Glutamatergic neuron (in vitro differentiated cells): ENCODE measurements around the gene ZNF175. TPM values are rescaled to one million over a fixed set of nuclear protein-coding genes. Genes with fewer than 3 reads are reported as not detected.

Experiments used
- DNase-seq: peaks from one replicate; pipeline ENCODE4 v3.0.0; 2022
- H3K27ac Mint-ChIP-seq: one replicate; pipeline ENCODE4 v1.8.0; 2020; ENCODE audit warnings: mild to moderate bottlenecking, mixed read lengths, inconsistent platforms; ENCODE audit not compliant: unreplicated experiment
- H3K27me3 Mint-ChIP-seq: one replicate; pipeline ENCODE4 v1.8.0; 2020; ENCODE audit warnings: mild to moderate bottlenecking, moderate library complexity, mixed read lengths, inconsistent platforms; ENCODE audit not compliant: unreplicated experiment
- H3K36me3 Mint-ChIP-seq: one replicate; pipeline ENCODE4 v1.8.0; 2020; ENCODE audit warnings: mild to moderate bottlenecking, mixed read lengths, inconsistent platforms; ENCODE audit not compliant: unreplicated experiment
- H3K4me1 Mint-ChIP-seq: one replicate; pipeline ENCODE4 v1.8.0; 2020; ENCODE audit warnings: mild to moderate bottlenecking, low read depth, mixed read lengths, inconsistent platforms; ENCODE audit not compliant: unreplicated experiment
- H3K4me3 Mint-ChIP-seq: one replicate; pipeline ENCODE4 v1.8.0; 2020; ENCODE audit warnings: mild to moderate bottlenecking, mixed read lengths, inconsistent platforms; ENCODE audit not compliant: unreplicated experiment
- H3K9me3 Mint-ChIP-seq: one replicate; pipeline ENCODE4 v1.8.0; 2020; ENCODE audit warnings: mild to moderate bottlenecking, moderate library complexity, mixed read lengths, inconsistent platforms; ENCODE audit not compliant: unreplicated experiment
- CTCF ChIP-seq: fragments of 200-600 bp; sonication (generic); IDR thresholded peaks from one replicate; pipeline ENCODE4 v1.5.0; 2021; ENCODE audit not compliant: partially characterized antibody, unreplicated experiment
- total RNA-seq: library from RNA; stranded (reverse); fragmentation: NEBNext Ultra II Directional; extraction: Animal tissue kit (Norgen Biotek cat#: 25700); gene quantifications from one replicate; pipeline ENCODE4 v1.2.1, GENCODE V29; 2021; ENCODE audit not compliant: unreplicated experiment

Gene ZNF175
- total RNA-seq, 1 donor from 2014 or later = 12.4 TPM

GRCh38 chr19:51546650-51547396, 24.3 kb upstream of the ZNF175 start:
- H3K36me3 Mint-ChIP-seq = peaks cover 5% of the 10 kb centered on the region
- no peak for DNase-seq
- H3K4me3 Mint-ChIP-seq = no peak overlapping the region
- no peak for TF ChIP-seq CTCF
- H3K27me3 Mint-ChIP-seq = peaks cover 4% of the 10 kb centered on the region
- H3K9me3 Mint-ChIP-seq = peaks cover 7% of the 10 kb centered on the region
- H3K27ac Mint-ChIP-seq = no peak overlapping the region
- H3K4me1 Mint-ChIP-seq = no peaks in the 10 kb centered on the region

DNA sequence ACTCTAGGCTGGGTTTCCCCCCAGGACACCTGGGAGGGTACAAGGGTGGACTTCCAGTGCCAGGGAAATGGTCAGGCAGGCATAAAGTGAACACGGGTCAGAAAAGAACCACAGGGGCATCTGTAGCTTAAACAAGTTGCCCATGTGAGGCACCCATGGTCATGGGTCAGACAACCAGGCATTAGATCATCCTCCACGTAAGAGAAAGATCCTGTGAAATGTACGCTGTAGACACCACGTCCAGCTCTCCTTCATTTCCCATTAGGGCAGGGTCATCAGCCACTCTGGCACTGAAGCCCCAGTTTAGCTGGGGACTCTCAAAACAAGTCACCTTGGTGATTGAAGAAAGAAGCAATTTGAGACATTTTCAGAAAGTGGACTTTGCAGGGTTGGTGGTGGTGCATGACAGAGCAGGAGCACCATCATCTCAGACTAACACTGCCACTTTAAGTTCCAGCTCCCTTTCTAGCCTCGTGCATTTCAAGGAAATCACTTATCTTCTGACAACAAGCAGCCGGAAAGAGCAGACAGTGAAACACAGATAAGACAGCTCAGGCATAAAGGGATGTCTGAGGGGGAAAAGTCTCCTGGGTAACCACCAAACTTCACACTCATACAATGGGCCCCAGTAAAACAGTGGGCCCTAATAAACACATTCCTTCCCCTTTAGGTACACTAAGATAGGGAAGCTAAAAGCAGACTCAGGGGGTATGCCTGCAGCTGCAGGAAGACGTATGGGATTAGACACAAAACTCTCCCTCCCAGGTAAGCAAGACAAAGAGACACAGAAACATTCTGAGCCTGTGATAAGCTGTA, 23.5 kb upstream of the ZNF175 start:
- H3K27me3 Mint-ChIP-seq = peaks cover 8% of the 10 kb centered on the region
- no peak for DNase-seq
- no peak for TF ChIP-seq CTCF
- H3K4me1 Mint-ChIP-seq = no peaks in the 10 kb centered on the region
- H3K27ac Mint-ChIP-seq = no peak overlapping the region
- H3K9me3 Mint-ChIP-seq = peaks cover 8% of the 10 kb centered on the region
- no peak overlapping the region for H3K4me3 Mint-ChIP-seq
- H3K36me3 Mint-ChIP-seq = peaks cover 5% of the 10 kb centered on the region

GRCh38 chr19:51548213-51548651, 22.9 kb upstream of the ZNF175 start:
- Mint-ChIP-seq H3K4me1 (no peaks in the 10 kb centered on the region), H3K4me3 (no peak overlapping the region), H3K9me3 (peaks cover 8% of the 10 kb centered on the region), H3K27ac (no peak overlapping the region), H3K36me3 (peaks cover 5% of the 10 kb centered on the region), H3K27me3 (peaks cover 9% of the 10 kb centered on the region)
- no peak for TF ChIP-seq CTCF
- no peak for DNase-seq

DNA sequence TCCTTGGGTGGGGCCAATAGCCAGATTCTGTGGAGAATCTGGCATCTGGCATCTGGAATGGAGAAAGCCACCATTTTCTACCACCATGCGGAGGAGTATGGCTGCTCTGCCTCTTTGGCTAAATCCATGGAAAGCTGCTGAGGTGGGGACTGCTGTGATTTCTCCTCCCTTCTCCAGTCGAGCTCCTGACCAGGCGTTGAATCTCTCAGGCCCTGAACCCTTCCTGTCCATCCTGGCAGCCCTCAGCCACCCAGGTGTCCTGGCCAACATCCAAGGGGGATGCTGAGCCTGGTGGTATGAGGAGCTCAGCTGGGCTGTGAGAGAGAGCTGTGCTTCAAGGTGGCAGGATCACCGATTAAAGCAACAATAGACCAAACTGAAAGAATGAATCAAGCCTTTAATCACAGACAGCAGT, 22.2 kb upstream of the ZNF175 start:
- Mint-ChIP-seq H3K36me3 (peaks cover 2% of the 10 kb centered on the region), H3K4me1 (no peaks in the 10 kb centered on the region), H3K9me3 (peaks cover 8% of the 10 kb centered on the region), H3K4me3 (no peak overlapping the region), H3K27me3 (peaks cover 9% of the 10 kb centered on the region), H3K27ac (no peak overlapping the region)
- no peak for DNase-seq
- TF ChIP-seq CTCF = no peak
